GM18870 (cell line): ENCODE data around the gene IFIT1.

ENCODE experiments used
- ATAC-seq: cut with Tn5 transposase; IDR thresholded peaks from one replicate; pipeline ENCODE4 v1.9.1; 2021; ENCODE audit warnings: moderate library complexity; ENCODE audit not compliant: unreplicated experiment

IFIT1 gene

GRCh38 chr10:89391907-89392756 lies at the start of gene IFIT1:
IFIT1 (plus strand) TSS chr10:89392623; CDS start chr10:89392713, 90 bp downstream.
- peak; percentile 78 for ATAC-seq

GRCh38 chr10:89343089-89343767 lies 49.2 kb upstream of the IFIT1 start:
- no peak for ATAC-seq

- no peak for ATAC-seq
Measured at GRCh38 chr10:89344156-89344555, 48.3 kb upstream of the IFIT1 start.

- ATAC-seq, result no peak
Measured at GRCh38 chr10:89345367-89346000, 46.9 kb upstream of the IFIT1 start.

- ATAC-seq, result no peak
Measured at GRCh38 chr10:89346405-89347254, 45.8 kb upstream of the IFIT1 start.

GRCh38 chr10:89347701-89348457 lies 44.5 kb upstream of the IFIT1 start:
- no peak for ATAC-seq

GRCh38 chr10:89348481-89348880 lies 43.9 kb upstream of the IFIT1 start:
- no peak for ATAC-seq

- ATAC-seq, result no peak
Measured at GRCh38 chr10:89348975-89349374, 43.4 kb upstream of the IFIT1 start.

GRCh38 chr10:89350631-89351315 lies 41.6 kb upstream of the IFIT1 start:
- peak; percentile 32 for ATAC-seq

GRCh38 chr10:89351412-89351779 lies 41.0 kb upstream of the IFIT1 start:
- peak; percentile 79 for ATAC-seq

- no peak for ATAC-seq
Measured at GRCh38 chr10:89351780-89352597, 40.4 kb upstream of the IFIT1 start.

- no peak for ATAC-seq
Measured at GRCh38 chr10:89352802-89353201, 39.6 kb upstream of the IFIT1 start.

- ATAC-seq, result no peak
Measured at GRCh38 chr10:89355394-89355931, 37.0 kb upstream of the IFIT1 start.

- ATAC-seq, result no peak
Measured at GRCh38 chr10:89357096-89357495, 35.3 kb upstream of the IFIT1 start.

GRCh38 chr10:89357975-89358374 lies 34.4 kb upstream of the IFIT1 start:
- ATAC-seq, result no peak

- no peak for ATAC-seq
Measured at GRCh38 chr10:89360157-89360556, 32.3 kb upstream of the IFIT1 start.

GRCh38 chr10:89362929-89363328 lies 29.5 kb upstream of the IFIT1 start:
- ATAC-seq, result no peak

GRCh38 chr10:89363729-89364442 lies 28.5 kb upstream of the IFIT1 start:
- no peak for ATAC-seq
